IMR-90 (cell line): ENCODE measurements around the gene ITCH. TPM values are rescaled to one million over a fixed set of nuclear protein-coding genes. Genes with fewer than 3 reads are reported as not detected.
A peak's percentile ranks its signal among the peaks of the same experiment; 100 is the strongest.

Source experiments
- ATAC-seq: fragments of 200-7000 bp; cut with Tn5 transposase; 2 replicates; pipeline ENCODE4 v1.9.1; 2020; ENCODE audit warnings: low read depth, mild to moderate bottlenecking, moderate library complexity
- BruUV-seq: library from RNA; stranded (reverse); fragments of 400-500 nt; replicated peaks from 2 replicates; lab custom pipeline; 2021; lab: Mats Ljungman, UMichigan
- CTCF ChIA-PET: fragments of 300-600 bp; formaldehyde crosslinking; extraction: SDS; loops from one replicate; lab custom pipeline; 2021; ENCODE audit warnings: antibody characterized with exemption; lab: Yijun Ruan, JAX
- POLR2A ChIA-PET: fragments of 300-600 bp; sonication (Branson Sonifier 250); formaldehyde crosslinking; loops from one replicate; lab custom pipeline; 2022; ENCODE audit warnings: antibody characterized with exemption; ENCODE audit not compliant: unreplicated experiment; lab: Charles Lee
- DNase-seq: peaks from one replicate; pipeline ENCODE4 v3.0.0; 2013
- H2AFZ ChIP-seq: replicated peaks from 2 replicates; pipeline ENCODE3; 2013; ENCODE audit warnings: low read length, mild to moderate bottlenecking; ENCODE audit not compliant: poor library complexity
- H2AK5ac ChIP-seq: 2 replicates; pipeline ENCODE4 v1.6.1; 2013; ENCODE audit warnings: low read depth, low read length, inconsistent platforms
- H2AK9ac ChIP-seq: replicated peaks from 2 replicates; pipeline ENCODE3; 2013; ENCODE audit warnings: mild to moderate bottlenecking, low read depth, low read length, moderate library complexity; ENCODE audit not compliant: poor library complexity
- H2BK120ac ChIP-seq: 2 replicates; pipeline ENCODE4 v1.6.1; 2013; ENCODE audit warnings: low read depth, low read length, inconsistent platforms
- H2BK15ac ChIP-seq: 3 replicates; pipeline ENCODE4 v1.6.1; 2013; ENCODE audit warnings: low read depth, low read length, inconsistent platforms
- H2BK20ac ChIP-seq: 2 replicates; pipeline ENCODE4 v1.6.1; 2013; ENCODE audit warnings: low read depth, mild to moderate bottlenecking, inconsistent platforms, low read length, moderate library complexity
- H2BK5ac ChIP-seq: 2 replicates; pipeline ENCODE4 v1.6.1; 2013; ENCODE audit warnings: mild to moderate bottlenecking, low read depth, low read length, inconsistent platforms; ENCODE audit not compliant: poor library complexity, severe bottlenecking
- H3K14ac ChIP-seq: replicated peaks from 2 replicates; pipeline ENCODE4 v1.6.1; 2013; ENCODE audit warnings: low read depth, low read length, inconsistent platforms
- H3K18ac ChIP-seq: 2 replicates; pipeline ENCODE4 v1.6.1; 2013; ENCODE audit warnings: low read depth, low read length, control low read depth
- H3K23ac ChIP-seq: 2 replicates; pipeline ENCODE4 v1.6.1; 2013; ENCODE audit warnings: low read depth, low read length, inconsistent platforms
- H3K27ac ChIP-seq: 2 replicates; pipeline ENCODE4 v1.5.1; 2013; ENCODE audit warnings: mild to moderate bottlenecking, control low read depth, low read length; ENCODE audit not compliant: insufficient read depth
- H3K27me3 ChIP-seq: 2 replicates; pipeline ENCODE4 v1.6.1; 2013; ENCODE audit warnings: low read length; ENCODE audit not compliant: control insufficient read depth, insufficient read depth
- H3K36me3 ChIP-seq: 2 replicates; pipeline ENCODE4 v1.6.1; 2013; ENCODE audit warnings: low read length, mixed read lengths; ENCODE audit not compliant: control insufficient read depth, insufficient read depth
- H3K4ac ChIP-seq: 2 replicates; pipeline ENCODE4 v1.6.1; 2013; ENCODE audit warnings: low read depth, low read length, inconsistent platforms
- H3K4me1 ChIP-seq: 2 replicates; pipeline ENCODE4 v1.6.1; 2013; ENCODE audit warnings: low read length, mixed read lengths; ENCODE audit not compliant: control insufficient read depth, insufficient read depth
- H3K4me2 ChIP-seq: 2 replicates; pipeline ENCODE4 v1.6.1; 2013; ENCODE audit warnings: low read depth, mild to moderate bottlenecking, control low read depth, low read length, moderate library complexity
- H3K4me3 ChIP-seq: 2 replicates; pipeline ENCODE4 v1.5.1; 2013; ENCODE audit warnings: low read depth, mild to moderate bottlenecking, control low read depth, low read length, moderate library complexity; ENCODE audit not compliant: insufficient read depth
- H3K56ac ChIP-seq: 2 replicates; pipeline ENCODE4 v1.6.1; 2013; ENCODE audit warnings: low read length, inconsistent platforms; ENCODE audit not compliant: insufficient read depth; ENCODE audit errors: extremely low read depth
- H3K79me1 ChIP-seq, 2 experiments: 2 replicates each; pipeline ENCODE4 v1.6.1; 2013; ENCODE audit warnings: low read length in 2 of 2, inconsistent platforms in 1 of 2, low read depth in 1 of 2
- H3K9ac ChIP-seq: 2 replicates; pipeline ENCODE4 v1.6.1; 2013; ENCODE audit warnings: low read depth, low read length, control low read depth
- H3K9me1 ChIP-seq: 2 replicates; pipeline ENCODE4 v1.6.1; 2013; ENCODE audit warnings: low read length, inconsistent platforms; ENCODE audit not compliant: insufficient read depth
- H3K9me3 ChIP-seq: 2 replicates; pipeline ENCODE4 v1.6.1; 2013; ENCODE audit warnings: low read length; ENCODE audit not compliant: control insufficient read depth, insufficient read depth
- H4K20me1 ChIP-seq: 2 replicates; pipeline ENCODE4 v1.6.1; 2013; ENCODE audit warnings: low read length, inconsistent platforms; ENCODE audit not compliant: insufficient read depth
- H4K5ac ChIP-seq: 2 replicates; pipeline ENCODE4 v1.6.1; 2013; ENCODE audit warnings: mild to moderate bottlenecking, low read depth, low read length, control low read depth
- H4K8ac ChIP-seq, 2 experiments: 2 replicates each; pipeline ENCODE4 v1.6.1; 2013; ENCODE audit warnings: low read depth in 2 of 2, low read length in 2 of 2, control low read depth in 1 of 2, inconsistent platforms in 1 of 2
- H4K91ac ChIP-seq: 2 replicates; pipeline ENCODE4 v1.6.1; 2013; ENCODE audit warnings: low read depth, low read length, inconsistent platforms; ENCODE audit not compliant: insufficient read depth
- BHLHE40 ChIP-seq: fragments of 150-350 bp; IDR thresholded peaks from 2 replicates; pipeline ENCODE4 v1.6.1; 2016; ENCODE audit warnings: mild to moderate bottlenecking, low read depth, low read length
- CEBPB ChIP-seq: IDR thresholded peaks from 2 replicates; pipeline ENCODE4 v1.6.1; 2012; ENCODE audit warnings: low read depth, low read length, improper control_type of control experiment
- CHD1 ChIP-seq: IDR thresholded peaks from 2 replicates; pipeline ENCODE4 v1.6.1; 2012; ENCODE audit warnings: low read depth, low read length, improper control_type of control experiment
- CTCF ChIP-seq: conservative IDR thresholded peaks from 2 replicates; pipeline ENCODE4 v1.5.1; 2012; ENCODE audit warnings: mild to moderate bottlenecking, low read depth, low read length, improper control_type of control experiment
- ELK1 ChIP-seq: fragments of 150-350 bp; IDR thresholded peaks from 2 replicates; pipeline ENCODE4 v1.6.1; 2016; ENCODE audit warnings: low read depth, mild to moderate bottlenecking, low read length, moderate library complexity, borderline replicate concordance
- FOS ChIP-seq: fragments of 150-350 bp; IDR thresholded peaks from 2 replicates; pipeline ENCODE4 v1.6.1; 2016; ENCODE audit warnings: low read depth, low read length
- MAZ ChIP-seq: IDR thresholded peaks from 2 replicates; pipeline ENCODE4 v1.6.1; 2012; ENCODE audit warnings: low read depth, mild to moderate bottlenecking, low read length, improper control_type of control experiment, moderate library complexity, borderline replicate concordance
- MXI1 ChIP-seq: IDR thresholded peaks from 2 replicates; pipeline ENCODE4 v1.6.1; 2012; ENCODE audit warnings: low read depth, mild to moderate bottlenecking, low read length, moderate library complexity, borderline replicate concordance
- NFE2L2 ChIP-seq: fragments of 150-350 bp; IDR thresholded peaks from 2 replicates; pipeline ENCODE4 v1.6.1; 2016; ENCODE audit warnings: low read depth, mild to moderate bottlenecking, low read length
- POLR2A ChIP-seq: IDR thresholded peaks from 2 replicates; pipeline ENCODE4 v1.6.1; 2012; ENCODE audit warnings: mild to moderate bottlenecking, low read depth, low read length
- RAD21 ChIP-seq: IDR thresholded peaks from 2 replicates; pipeline ENCODE4 v1.6.1; 2012; ENCODE audit warnings: low read length, improper control_type of control experiment
- RCOR1 ChIP-seq: IDR thresholded peaks from 2 replicates; pipeline ENCODE4 v1.6.1; 2012; ENCODE audit warnings: mild to moderate bottlenecking, low read length, improper control_type of control experiment; ENCODE audit not compliant: insufficient replicate concordance
- RFX5 ChIP-seq: IDR thresholded peaks from 2 replicates; pipeline ENCODE4 v1.8.0; 2012; ENCODE audit warnings: low read depth, mild to moderate bottlenecking, low read length, moderate library complexity
- SMC3 ChIP-seq: fragments of 150-350 bp; IDR thresholded peaks from 2 replicates; pipeline ENCODE4 v1.6.1; 2016; ENCODE audit warnings: low read depth, mild to moderate bottlenecking, antibody characterized with exemption, low read length, moderate library complexity
- USF2 ChIP-seq: fragments of 150-350 bp; IDR thresholded peaks from 2 replicates; pipeline ENCODE4 v1.6.1; 2017; ENCODE audit warnings: mild to moderate bottlenecking, antibody characterized with exemption, low read length, low read depth
- WGBS, 2 experiments: methylation state at CpG; one replicate each; pipeline versions ENCODE4 v1.1.5 to v1.1.7; 2013; ENCODE audit warnings: missing lambda C conversion rate in 2 of 2; ENCODE audit not compliant: insufficient read length in 1 of 2; ENCODE audit errors: extremely low coverage in 2 of 2; 5-methylcytosine and 5-hydroxymethylcytosine counted together
- dilution Hi-C: fragments of 300-500 bp; cut with HindIII; formaldehyde crosslinking; loops from one replicate; pipeline ENCODE4 v1.14.3; 2018; ENCODE audit warnings: low sequenced_read_pairs; ENCODE audit not compliant: unreplicated experiment
- in situ Hi-C: fragments of 300-500 bp; cut with MboI; formaldehyde crosslinking; loops from 3 replicates; pipeline ENCODE4 v1.14.3; 2019; ENCODE audit warnings: low sequenced_read_pairs, inconsistent platforms, mixed read lengths
- intact Hi-C: fragments of 100-400 bp; cut with micrococcal nuclease; formaldehyde crosslinking; loops from 2 replicates; pipeline ENCODE4 v1.10.0; 2022
- polyA plus RNA-seq, 3 experiments: library from polyadenylated mRNA; depleted of rRNA; stranded (reverse); fragments of >200 nt; gene quantifications; 2 replicates each; pipeline ENCODE4 v1.2.3, GENCODE V29; 2012; ENCODE audit warnings: low replicate concordance in 1 of 3
- total RNA-seq: library from RNA; depleted of rRNA; stranded (reverse); fragments of >200 nt; gene quantifications from 2 replicates; pipeline ENCODE4 v1.2.3, GENCODE V29; 2012

Gene ITCH
- total and polyA plus RNA-seq, 2 of the 4 experiments (the other 2 are of a cell fraction), result 12.7 to 94.6 TPM

- peaks cover 4% of the 10 kb centered on the region for H3K4me1 ChIP-seq
- peaks cover 11% of the 10 kb centered on the region for H3K9me1 ChIP-seq
- ATAC-seq (no peak), DNase-seq (peak; percentile 33)
- no TSS peak for BruUV-seq
- peak overlapping the region; percentile 47 for H2BK20ac ChIP-seq
- H4K8ac ChIP-seq, result peak overlapping the region in 1 of 2 experiments; percentile 31; a peak in 1 of 4 replicates
- H3K27me3 ChIP-seq, result no peaks in the 10 kb centered on the region
- no peak overlapping the region for H3K18ac ChIP-seq
- H4K5ac ChIP-seq, result no peak overlapping the region
- H2BK5ac ChIP-seq, result no peak overlapping the region
- H3K14ac ChIP-seq, result peak overlapping the region; percentile 22; the same call in 1 of the 2 replicates
- peak overlapping the region; percentile 54; the same call in 1 of the 2 replicates for H2AK5ac ChIP-seq
- peak overlapping the region; percentile 80 for H2AFZ ChIP-seq
- WGBS, 2 experiments, result no CpG with 5 or more reads among the region's 6 CpGs
- H3K27ac ChIP-seq, result no peak overlapping the region
- peak overlapping the region; percentile 51; the same call in 1 of the 2 replicates for H3K4ac ChIP-seq
- no peaks in the 10 kb centered on the region for H4K20me1 ChIP-seq
- H3K36me3 ChIP-seq, result no peaks in the 10 kb centered on the region
- peak overlapping the region; percentile 62; the same call in 1 of the 3 replicates for H2BK15ac ChIP-seq
- peak overlapping the region; percentile 66 for H2BK120ac ChIP-seq
- H3K56ac ChIP-seq, result no peak overlapping the region
- CTCF ChIA-PET, result no interaction called here
- H3K23ac ChIP-seq, result no peak overlapping the region
- peak overlapping the region; percentile 35; the same call in 1 of the 2 replicates for H4K91ac ChIP-seq
- dilution Hi-C loops (no loop called here), intact Hi-C loops (no loop called here), in situ Hi-C loops (loop anchor here (10.0 kb wide), 1 partner anchor 158 kb away; no protein-coding TSS in a partner anchor)
- H3K79me1 ChIP-seq, result 0 out of 4 replicates have a peak, but pooled peaks cover 0 to 8% of the 10 kb centered on the region in 2 experiments
- H2AK9ac ChIP-seq, result peak overlapping the region; percentile 39
- H3K4me2 ChIP-seq, result no peak overlapping the region
- no peak overlapping the region for H3K4me3 ChIP-seq
- H3K9me3 ChIP-seq, result no peaks in the 10 kb centered on the region
- no peak overlapping the region for H3K9ac ChIP-seq
- POLR2A ChIA-PET, result no interaction called here
- TF ChIP-seq MXI1, result no peak
- no peak for TF ChIP-seq POLR2A
- TF ChIP-seq CTCF, result no peak
- TF ChIP-seq CEBPB, result no peak
- no peak for TF ChIP-seq CHD1
- TF ChIP-seq SMC3, result no peak
- no peak for TF ChIP-seq ELK1
- TF ChIP-seq RAD21, result no peak
- no peak for TF ChIP-seq USF2
- no peak for TF ChIP-seq BHLHE40
- no peak for TF ChIP-seq NFE2L2
- no peak for TF ChIP-seq FOS
- TF ChIP-seq RCOR1, result no peak
- no peak for TF ChIP-seq MAZ
- TF ChIP-seq RFX5, result no peak
These were observed 46.8 kb upstream of the ITCH start for GRCh38 chr20:34316196-34316814.
